IMR-90 (cell line): ENCODE measurements around the gene PLCB3.

Experiments
- CTCF ChIP-seq: conservative IDR thresholded peaks from 2 replicates; pipeline ENCODE4 v1.5.1; 2012; ENCODE audit warnings: mild to moderate bottlenecking, low read depth, low read length, improper control_type of control experiment
- FOS ChIP-seq: fragments of 150-350 bp; IDR thresholded peaks from 2 replicates; pipeline ENCODE4 v1.6.1; 2016; ENCODE audit warnings: low read depth, low read length
- MXI1 ChIP-seq: IDR thresholded peaks from 2 replicates; pipeline ENCODE4 v1.6.1; 2012; ENCODE audit warnings: low read depth, mild to moderate bottlenecking, low read length, moderate library complexity, borderline replicate concordance
- POLR2A ChIP-seq: IDR thresholded peaks from 2 replicates; pipeline ENCODE4 v1.6.1; 2012; ENCODE audit warnings: mild to moderate bottlenecking, low read depth, low read length
- RAD21 ChIP-seq: IDR thresholded peaks from 2 replicates; pipeline ENCODE4 v1.6.1; 2012; ENCODE audit warnings: low read length, improper control_type of control experiment

DNA sequence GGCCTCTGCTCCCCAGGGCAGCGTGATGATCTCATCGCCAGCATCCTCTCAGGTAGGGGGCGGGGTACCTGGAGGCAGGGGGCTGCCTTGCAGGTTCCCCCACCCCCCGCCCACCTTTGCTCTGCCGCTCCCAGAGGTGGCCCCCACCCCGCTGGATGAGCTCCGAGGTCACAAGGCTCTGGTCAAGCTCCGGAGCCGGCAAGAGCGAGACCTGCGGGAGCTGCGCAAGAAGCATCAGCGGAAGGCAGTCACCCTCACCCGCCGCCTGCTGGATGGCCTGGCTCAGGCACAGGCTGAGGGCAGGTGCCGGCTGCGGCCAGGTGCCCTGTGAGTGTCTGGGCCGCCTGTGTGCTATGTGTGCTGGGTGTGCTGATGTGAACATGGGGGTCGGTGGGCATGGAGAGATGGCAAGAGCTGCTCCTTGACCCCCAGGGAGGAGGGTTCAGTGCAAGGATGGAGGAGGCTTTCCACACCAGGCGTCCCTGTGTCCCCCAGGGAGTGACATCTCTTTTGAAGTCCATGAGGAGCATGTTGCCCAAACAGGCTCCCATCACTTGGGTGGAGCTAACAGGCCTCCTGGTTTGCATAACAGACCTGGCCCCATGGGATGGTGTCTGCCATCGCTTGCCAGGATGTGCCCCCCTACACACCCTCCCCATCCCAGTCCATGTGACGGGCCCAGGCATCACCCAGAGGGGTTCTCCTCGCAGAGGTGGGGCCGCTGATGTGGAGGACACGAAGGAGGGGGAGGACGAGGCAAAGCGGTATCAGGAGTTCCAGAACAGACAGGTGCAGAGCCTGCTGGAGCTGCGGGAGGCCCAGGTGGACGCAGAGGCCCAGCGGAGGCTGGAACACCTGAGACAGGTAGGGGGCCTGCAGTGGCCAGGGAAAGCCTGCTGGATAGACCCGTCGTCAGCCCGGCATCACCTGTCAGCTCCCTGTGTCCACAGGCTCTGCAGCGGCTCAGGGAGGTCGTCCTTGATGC is 14.1 kb downstream of the PLCB3 start:
- TF ChIP-seq POLR2A (no peak), CTCF (no peak), RAD21 (no peak), MXI1 (no peak), FOS (no peak)
